GM12864 (cell line): ENCODE measurements around the gene RPS6KA5.

Experiments
- DNase-seq: peaks from one replicate; pipeline ENCODE4 v3.0.0-alpha.2; 2011; ENCODE audit warnings: low read depth
- H3K4me3 ChIP-seq: 2 replicates; pipeline ENCODE4 v1.5.1; 2011; ENCODE audit warnings: mild to moderate bottlenecking, low read depth, low read length, control low read depth
- TF ChIP-seq, protein P1 (sequence below): IDR thresholded peaks from 2 replicates; pipeline ENCODE4 v1.5.1; 2011; ENCODE audit warnings: low read depth, mild to moderate bottlenecking, moderate library complexity, low read length, control low read depth, inconsistent platforms; ENCODE audit errors: missing control alignments

Gene RPS6KA5

DNA sequence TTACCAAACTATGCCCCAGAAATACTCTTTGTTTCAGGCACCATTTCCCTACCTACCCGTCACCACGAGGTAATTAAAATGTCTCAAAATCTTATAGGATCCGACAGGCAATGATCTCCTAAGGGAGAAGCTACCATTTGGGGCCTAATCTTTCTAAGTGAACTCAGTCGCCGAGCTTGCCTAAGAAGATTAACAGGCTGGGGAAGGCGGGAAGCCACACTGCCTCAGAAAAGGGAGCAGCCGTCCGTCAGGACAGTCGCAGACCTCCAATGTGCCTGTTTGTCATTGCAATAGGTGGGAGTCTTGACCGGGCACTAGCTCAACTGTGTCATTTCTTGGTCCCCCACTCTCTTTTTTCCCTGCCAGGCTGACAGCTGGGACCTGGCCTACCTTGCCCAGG, 248.8 kb downstream of the RPS6KA5 start:
- H3K4me3 ChIP-seq: no peak overlapping the region
- DNase-seq: no peak
- TF ChIP-seq, protein P1, sequence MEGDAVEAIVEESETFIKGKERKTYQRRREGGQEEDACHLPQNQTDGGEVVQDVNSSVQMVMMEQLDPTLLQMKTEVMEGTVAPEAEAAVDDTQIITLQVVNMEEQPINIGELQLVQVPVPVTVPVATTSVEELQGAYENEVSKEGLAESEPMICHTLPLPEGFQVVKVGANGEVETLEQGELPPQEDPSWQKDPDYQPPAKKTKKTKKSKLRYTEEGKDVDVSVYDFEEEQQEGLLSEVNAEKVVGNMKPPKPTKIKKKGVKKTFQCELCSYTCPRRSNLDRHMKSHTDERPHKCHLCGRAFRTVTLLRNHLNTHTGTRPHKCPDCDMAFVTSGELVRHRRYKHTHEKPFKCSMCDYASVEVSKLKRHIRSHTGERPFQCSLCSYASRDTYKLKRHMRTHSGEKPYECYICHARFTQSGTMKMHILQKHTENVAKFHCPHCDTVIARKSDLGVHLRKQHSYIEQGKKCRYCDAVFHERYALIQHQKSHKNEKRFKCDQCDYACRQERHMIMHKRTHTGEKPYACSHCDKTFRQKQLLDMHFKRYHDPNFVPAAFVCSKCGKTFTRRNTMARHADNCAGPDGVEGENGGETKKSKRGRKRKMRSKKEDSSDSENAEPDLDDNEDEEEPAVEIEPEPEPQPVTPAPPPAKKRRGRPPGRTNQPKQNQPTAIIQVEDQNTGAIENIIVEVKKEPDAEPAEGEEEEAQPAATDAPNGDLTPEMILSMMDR: no peak

DNA sequence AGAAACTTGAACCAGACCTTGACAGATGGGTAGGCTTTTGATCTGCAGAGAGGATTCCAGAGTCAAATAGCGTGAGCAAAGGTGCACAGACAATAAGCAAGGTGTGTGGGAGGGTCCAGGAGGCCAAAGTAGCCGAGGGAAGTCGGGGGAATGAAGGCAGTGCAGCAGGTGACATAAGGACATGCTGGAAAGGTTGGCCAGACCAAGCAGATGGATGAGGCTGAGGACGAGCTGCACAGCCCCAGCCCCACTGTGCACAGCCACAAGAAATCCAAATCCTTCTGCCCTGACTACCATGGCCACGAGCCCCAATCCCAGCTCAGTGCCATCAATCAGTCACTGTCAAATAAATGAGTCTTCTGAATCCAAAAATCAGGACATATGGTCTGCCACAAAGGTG, 249.6 kb downstream of the RPS6KA5 start:
- DNase-seq: no peak
- TF ChIP-seq, protein P1: no peak
- no peak overlapping the region for H3K4me3 ChIP-seq

DNA sequence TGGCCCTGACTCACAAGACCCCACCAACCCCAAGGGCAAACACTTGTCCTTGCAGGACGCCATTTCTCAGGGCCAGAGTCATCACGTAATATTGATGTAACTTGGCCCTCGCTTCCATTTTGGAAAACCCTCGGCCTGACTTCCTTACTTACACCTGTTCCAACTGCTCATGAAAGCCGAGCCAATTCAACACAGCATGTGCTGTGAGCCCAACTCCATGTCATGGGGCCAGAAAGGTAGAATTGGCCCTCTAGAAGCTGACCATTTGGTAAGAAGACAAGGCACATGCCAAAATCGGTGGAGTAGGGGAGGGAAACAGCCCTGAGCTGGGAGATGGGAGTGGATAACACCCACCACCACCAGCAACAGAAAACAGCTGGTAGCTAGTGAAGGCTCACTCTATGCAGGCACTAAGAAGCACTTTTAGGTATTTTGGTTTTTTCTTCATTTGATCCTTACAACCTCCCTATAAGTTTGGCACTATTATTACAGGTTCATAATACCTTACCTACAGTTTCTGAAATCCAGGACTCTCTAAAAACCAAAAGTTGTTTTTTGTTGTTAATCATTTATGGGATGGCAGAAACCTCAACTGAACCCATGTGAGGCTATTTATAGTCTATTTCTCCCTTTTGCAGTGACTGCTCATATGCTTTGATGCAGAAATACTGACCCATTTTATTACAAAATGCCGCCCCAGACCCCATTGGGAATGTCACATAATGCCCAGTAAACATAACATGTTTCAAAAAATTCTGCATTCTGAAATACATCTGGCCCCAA, 250.7 kb downstream of the RPS6KA5 start:
- DNase-seq: no peak
- no peak overlapping the region for H3K4me3 ChIP-seq
- TF ChIP-seq, protein P1: no peak

DNA sequence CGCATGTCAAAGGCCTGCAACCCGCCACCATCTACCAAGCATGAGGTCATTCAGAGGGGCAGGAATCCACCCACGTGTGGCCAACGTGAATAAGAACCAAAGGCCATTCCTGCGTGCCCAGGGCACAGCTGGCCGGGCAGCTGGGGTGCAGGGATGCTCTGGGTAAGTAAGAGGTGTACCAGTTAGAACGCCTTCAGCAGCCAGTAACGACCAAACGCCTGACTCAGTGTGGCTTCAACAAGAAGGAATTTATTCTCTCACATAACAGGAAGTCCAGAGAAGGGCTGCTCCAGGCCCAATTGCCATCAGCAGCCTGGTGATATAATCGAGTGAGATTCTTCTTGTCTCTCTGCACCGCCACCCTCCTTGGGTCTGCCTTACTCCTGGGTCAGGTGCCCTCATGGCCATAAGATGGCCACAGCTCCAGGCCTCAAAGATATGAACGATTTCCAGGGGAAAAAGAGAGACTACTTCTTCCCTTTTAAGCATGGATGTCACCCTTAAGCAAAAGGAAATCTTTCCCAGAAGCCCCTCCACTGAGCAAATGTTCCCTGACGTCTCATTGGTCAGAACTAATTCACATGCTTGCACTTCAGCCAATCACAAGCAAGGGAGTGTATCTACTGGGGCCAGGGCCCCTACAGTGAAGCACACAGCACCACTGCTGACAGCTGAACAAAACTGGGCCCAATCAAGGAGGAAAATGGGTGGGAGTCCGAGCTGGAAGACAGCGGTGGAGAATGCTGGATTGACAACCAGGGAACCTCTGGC, 251.5 kb downstream of the RPS6KA5 start:
- TF ChIP-seq, protein P1: no peak
- no peak for DNase-seq
- H3K4me3 ChIP-seq: no peak overlapping the region

DNA sequence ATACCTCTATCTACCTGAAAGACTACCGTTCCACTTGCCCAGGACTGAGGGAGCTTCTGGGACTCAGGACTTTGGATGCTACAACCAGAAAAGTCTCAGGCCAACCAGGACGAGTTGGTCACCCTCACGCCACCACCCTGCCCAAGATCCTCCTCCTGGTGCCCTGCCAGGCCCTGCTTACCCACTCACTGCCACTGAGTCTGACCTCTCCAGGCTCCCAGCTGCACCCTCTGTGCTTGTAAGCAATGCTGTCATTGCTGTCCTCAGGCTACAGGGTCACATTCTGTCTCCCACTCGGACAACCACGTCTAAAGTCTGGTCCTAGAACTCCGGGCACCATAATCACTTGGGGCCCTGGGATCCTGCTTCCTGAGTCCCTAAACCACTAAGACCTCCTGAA, 253.4 kb downstream of the RPS6KA5 start:
- TF ChIP-seq, protein P1: no peak
- no peak for DNase-seq
- H3K4me3 ChIP-seq: no peak overlapping the region

DNA sequence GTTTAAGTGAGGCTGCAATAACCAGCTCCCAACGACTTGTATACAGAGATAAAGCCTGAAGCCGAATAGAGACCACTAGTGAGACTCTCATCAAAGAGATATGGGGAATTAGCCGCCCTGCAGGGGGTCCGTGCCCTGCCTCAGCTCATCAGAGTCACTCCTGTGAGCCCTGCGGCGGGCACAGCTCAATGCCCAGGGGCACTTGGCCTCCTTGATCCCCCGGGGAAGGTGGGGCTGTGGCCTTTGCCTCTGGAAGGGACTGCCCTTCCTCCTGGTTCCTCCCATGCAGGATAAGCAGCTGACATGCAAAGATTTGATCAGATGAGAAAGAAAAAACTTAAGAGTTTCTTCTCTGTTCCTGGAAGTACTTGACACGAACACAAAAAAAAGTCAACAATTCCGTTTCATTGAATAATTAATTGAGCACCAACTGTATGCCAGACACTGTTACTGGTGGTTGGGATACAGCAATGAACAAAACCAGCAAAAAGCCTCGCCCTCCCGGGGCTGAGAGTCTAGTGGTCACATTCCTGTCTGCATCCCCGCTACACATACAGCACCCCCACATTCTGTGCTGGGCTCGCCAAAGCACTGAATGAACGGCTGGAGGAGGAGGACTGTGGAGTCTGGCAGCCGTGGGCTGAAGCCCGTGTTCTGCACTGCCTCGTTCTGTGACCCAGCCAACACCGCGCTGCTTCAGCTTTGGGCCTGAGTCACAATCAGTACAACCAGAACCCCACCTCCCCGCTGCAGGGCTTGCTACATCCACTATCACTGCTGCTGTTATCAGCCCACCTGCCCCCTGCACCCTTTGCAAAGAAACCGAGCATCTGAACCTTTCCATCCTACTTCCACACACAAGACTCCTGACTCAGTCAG, 254.5 kb downstream of the RPS6KA5 start:
- DNase-seq: no peak
- no peak overlapping the region for H3K4me3 ChIP-seq
- TF ChIP-seq, protein P1: no peak
